SU-DHL-6 (cell line): Measurements from ENCODE around the gene PTPRN2.

ENCODE experiments used
- H2AFZ ChIP-seq: fragments of 200-600 bp; sonication (generic); 2 replicates; pipeline ENCODE4 v1.6.1; 2014; ENCODE audit warnings: low read depth, mild to moderate bottlenecking, moderate library complexity, mixed read lengths, antibody characterized with exemption, low read length; ENCODE audit not compliant: severe bottlenecking
- H3F3A ChIP-seq: fragments of 200-600 bp; shearing (Covaris generic); 2 replicates; pipeline ENCODE4 v1.6.0; 2016; ENCODE audit warnings: antibody characterized with exemption, mild to moderate bottlenecking; ENCODE audit not compliant: insufficient read depth
- H3K27ac ChIP-seq: fragments of 200-600 bp; sonication (generic); 2 replicates; pipeline ENCODE4 v1.5.1; 2016; ENCODE audit warnings: low read depth, mild to moderate bottlenecking, low read length, moderate library complexity, mixed read lengths
- H3K27me3 ChIP-seq: fragments of 200-600 bp; sonication (generic), shearing (Covaris generic); 2 replicates; pipeline ENCODE4 v1.6.0; 2014; ENCODE audit warnings: mild to moderate bottlenecking, low read length
- H3K36me3 ChIP-seq: fragments of 200-600 bp; sonication (generic); 2 replicates; pipeline ENCODE4 v1.6.1; 2014; ENCODE audit warnings: mild to moderate bottlenecking, low read length, mixed read lengths
- H3K4me2 ChIP-seq: fragments of 300-600, 200-600 bp; shearing (Covaris generic), sonication (generic); 2 replicates; pipeline ENCODE4 v1.6.0; 2014; ENCODE audit warnings: low read length, low read depth, mild to moderate bottlenecking; ENCODE audit not compliant: poor library complexity, severe bottlenecking
- H3K4me3 ChIP-seq: fragments of 200-600 bp; sonication (generic); 2 replicates; pipeline ENCODE4 v1.5.1; 2014; ENCODE audit warnings: antibody characterized with exemption, low read length, mild to moderate bottlenecking, mixed read lengths; ENCODE audit not compliant: insufficient read depth, poor library complexity, severe bottlenecking
- H3K79me2 ChIP-seq: fragments of 200-600 bp; sonication (generic); 2 replicates; pipeline ENCODE4 v1.6.1; 2014; ENCODE audit warnings: mild to moderate bottlenecking, low read length, moderate library complexity; ENCODE audit not compliant: insufficient read depth
- H3K9ac ChIP-seq: fragments of 200-600 bp; sonication (generic); 2 replicates; pipeline ENCODE4 v1.7.0; 2014; ENCODE audit warnings: mild to moderate bottlenecking, low read length
- H3K9me2 ChIP-seq: fragments of 200-600 bp; sonication (generic); replicated peaks from 2 replicates; pipeline ENCODE4 v1.6.1; 2014; ENCODE audit warnings: low read length; ENCODE audit not compliant: insufficient read depth
- H3K9me3 ChIP-seq: fragments of 200-600 bp; sonication (generic); 2 replicates; pipeline ENCODE4 v1.6.1; 2014; ENCODE audit warnings: low read length, mixed read lengths; ENCODE audit not compliant: insufficient read depth
- H4K20me1 ChIP-seq: fragments of 200-600 bp; sonication (generic); 2 replicates; pipeline ENCODE4 v1.6.1; 2014; ENCODE audit warnings: low read depth, mild to moderate bottlenecking, antibody characterized with exemption, low read length, moderate library complexity, mixed read lengths
- EZH2phosphoT487 ChIP-seq: fragments of 200-600 bp; sonication (generic), shearing (Covaris generic); conservative IDR thresholded peaks from 2 replicates; pipeline ENCODE4 v1.6.1; 2018; ENCODE audit warnings: mild to moderate bottlenecking, antibody characterized with exemption, low read length, moderate library complexity, mixed read lengths
- TF ChIP-seq, protein P1 (sequence below): fragments of 200-600 bp; sonication (generic); IDR thresholded peaks from one replicate; pipeline ENCODE4 v1.5.1; 2017; ENCODE audit warnings: antibody characterized with exemption, mild to moderate bottlenecking, low read length, moderate library complexity; ENCODE audit not compliant: insufficient read depth, poor library complexity, severe bottlenecking

The PTPRN2 gene

DNA sequence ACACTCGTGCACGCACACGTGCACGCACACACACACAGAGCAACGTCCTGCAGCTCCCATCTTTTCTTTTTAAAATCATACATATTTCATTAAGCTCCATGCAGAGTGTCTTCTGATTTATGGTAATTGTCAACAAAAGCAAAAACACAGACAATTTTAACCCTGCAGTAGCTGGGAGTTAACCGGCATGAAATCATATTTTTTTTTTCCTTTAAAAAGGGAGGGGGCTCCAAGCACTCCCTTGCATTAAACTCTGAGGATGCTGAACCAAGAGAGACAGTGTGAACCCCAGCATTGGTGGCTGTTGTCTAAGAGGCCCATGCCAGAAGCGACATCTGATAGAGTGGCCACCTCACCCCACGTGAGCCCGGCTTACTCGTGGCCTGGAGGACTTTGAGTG, 708.2 kb downstream of the PTPRN2 start:
- Histone ChIP-seq H2AFZ (no peak overlapping the region), H3K9me2 (no peaks in the 10 kb centered on the region), H3K4me3 (no peak overlapping the region), H4K20me1 (no peaks in the 10 kb centered on the region), H3K79me2 (no peaks in the 10 kb centered on the region), H3K27me3 (no peaks in the 10 kb centered on the region), H3K9ac (no peak overlapping the region), H3K36me3 (no peaks in the 10 kb centered on the region), H3K4me2 (no peak overlapping the region), H3K9me3 (peaks cover 33% of the 10 kb centered on the region; the same call in 1 of the 2 replicates), H3F3A (no peaks in the 10 kb centered on the region), H3K27ac (no peak overlapping the region)
- no peak for TF ChIP-seq EZH2phosphoT487
- TF ChIP-seq, protein P1, sequence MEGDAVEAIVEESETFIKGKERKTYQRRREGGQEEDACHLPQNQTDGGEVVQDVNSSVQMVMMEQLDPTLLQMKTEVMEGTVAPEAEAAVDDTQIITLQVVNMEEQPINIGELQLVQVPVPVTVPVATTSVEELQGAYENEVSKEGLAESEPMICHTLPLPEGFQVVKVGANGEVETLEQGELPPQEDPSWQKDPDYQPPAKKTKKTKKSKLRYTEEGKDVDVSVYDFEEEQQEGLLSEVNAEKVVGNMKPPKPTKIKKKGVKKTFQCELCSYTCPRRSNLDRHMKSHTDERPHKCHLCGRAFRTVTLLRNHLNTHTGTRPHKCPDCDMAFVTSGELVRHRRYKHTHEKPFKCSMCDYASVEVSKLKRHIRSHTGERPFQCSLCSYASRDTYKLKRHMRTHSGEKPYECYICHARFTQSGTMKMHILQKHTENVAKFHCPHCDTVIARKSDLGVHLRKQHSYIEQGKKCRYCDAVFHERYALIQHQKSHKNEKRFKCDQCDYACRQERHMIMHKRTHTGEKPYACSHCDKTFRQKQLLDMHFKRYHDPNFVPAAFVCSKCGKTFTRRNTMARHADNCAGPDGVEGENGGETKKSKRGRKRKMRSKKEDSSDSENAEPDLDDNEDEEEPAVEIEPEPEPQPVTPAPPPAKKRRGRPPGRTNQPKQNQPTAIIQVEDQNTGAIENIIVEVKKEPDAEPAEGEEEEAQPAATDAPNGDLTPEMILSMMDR: no peak

DNA sequence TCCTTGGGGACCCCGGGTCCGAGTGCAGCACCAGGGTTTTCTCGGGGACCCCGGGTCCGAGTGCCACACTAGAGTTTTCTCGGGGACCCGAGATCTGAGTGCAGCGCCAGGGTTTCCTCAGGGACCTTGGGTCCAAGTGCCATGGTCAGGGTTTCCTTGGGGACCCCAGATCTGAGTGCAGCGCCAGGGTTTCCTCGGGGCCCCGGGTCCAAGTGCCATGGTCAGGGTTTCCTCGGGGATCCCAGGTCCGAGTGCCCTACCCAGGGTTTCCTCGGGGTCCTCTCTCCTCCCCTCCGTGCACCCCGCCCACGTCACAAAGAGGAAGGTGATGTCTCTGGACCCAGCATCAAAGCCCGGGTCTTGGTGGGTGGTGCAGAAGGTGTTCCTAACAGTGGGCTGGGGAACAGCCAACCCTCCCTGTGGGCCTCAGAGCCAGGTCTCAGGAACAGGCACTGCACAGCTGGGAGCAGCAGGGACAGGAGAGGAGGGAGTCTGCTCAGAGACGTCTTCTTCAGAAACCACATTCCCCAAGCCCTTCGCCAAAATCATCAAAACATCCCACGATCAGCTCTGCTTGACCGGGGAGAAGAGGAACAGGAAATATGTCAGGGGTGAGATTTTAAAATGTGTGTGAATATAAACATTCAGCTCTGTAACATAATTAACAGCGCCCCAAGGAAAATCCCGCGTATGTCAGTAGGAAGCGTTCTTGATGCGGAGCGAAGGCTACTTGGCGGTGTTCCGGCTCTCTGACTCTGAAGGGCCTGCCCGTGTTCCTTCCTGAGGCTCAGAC, 710.1 kb downstream of the PTPRN2 start:
- H3K9me2 ChIP-seq: no peaks in the 10 kb centered on the region
- no peak overlapping the region for H3K4me3 ChIP-seq
- no peak overlapping the region for H2AFZ ChIP-seq
- H3F3A ChIP-seq: no peaks in the 10 kb centered on the region
- TF ChIP-seq EZH2phosphoT487: no peak
- TF ChIP-seq, protein P1: no peak
- H3K79me2 ChIP-seq: no peaks in the 10 kb centered on the region
- no peak overlapping the region for H3K9ac ChIP-seq
- peaks cover 18% of the 10 kb centered on the region; the same call in 1 of the 2 replicates for H3K9me3 ChIP-seq
- no peaks in the 10 kb centered on the region for H3K27me3 ChIP-seq
- no peak overlapping the region for H3K4me2 ChIP-seq
- no peaks in the 10 kb centered on the region for H3K36me3 ChIP-seq
- H3K27ac ChIP-seq: no peak overlapping the region
- H4K20me1 ChIP-seq: no peaks in the 10 kb centered on the region

DNA sequence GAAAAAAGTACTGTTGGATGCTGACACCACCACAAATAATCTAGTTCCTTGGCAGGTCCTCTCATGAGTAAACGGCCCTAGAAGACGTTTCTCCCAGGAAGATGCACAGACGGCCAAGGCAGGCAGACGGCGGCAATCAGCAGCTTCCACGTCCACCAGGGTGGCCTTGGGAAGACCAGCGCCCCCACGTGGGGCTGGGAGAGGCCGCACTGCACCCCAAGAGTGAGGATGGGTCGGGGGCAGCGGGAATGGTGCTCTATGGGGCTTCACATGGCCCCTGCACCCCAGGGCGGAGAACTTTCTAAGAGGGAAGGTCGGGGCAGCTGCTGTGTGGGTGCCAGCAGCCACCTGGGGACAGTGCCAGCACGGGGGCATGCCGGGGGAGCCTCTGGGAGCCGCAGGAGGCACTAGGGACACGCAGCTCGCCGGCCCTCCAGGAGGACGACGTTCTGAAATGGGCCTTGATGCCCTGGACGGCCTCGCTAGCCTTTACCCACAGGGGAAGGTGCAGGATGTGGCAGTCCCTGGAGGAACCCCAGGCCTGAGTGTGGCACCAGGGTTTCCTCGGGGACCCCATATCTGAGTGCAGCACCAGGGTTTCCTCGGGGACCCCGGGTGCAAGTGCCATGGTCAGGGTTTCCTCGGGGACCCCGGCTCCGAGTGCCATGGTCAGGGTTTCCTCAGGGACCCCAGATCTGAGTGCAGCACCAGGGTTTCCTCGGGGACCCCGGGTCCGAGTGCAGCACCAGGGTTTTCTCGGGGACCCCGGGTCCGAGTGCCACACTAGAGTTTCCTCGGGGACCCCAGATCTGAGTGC, 710.9 kb downstream of the PTPRN2 start:
- Histone ChIP-seq H3K9me2 (no peaks in the 10 kb centered on the region), H4K20me1 (no peaks in the 10 kb centered on the region), H3K9ac (no peak overlapping the region), H3K4me3 (no peak overlapping the region), H3K27ac (no peak overlapping the region), H3K4me2 (no peak overlapping the region), H3K9me3 (peaks cover 10% of the 10 kb centered on the region; the same call in 1 of the 2 replicates), H3F3A (no peaks in the 10 kb centered on the region), H3K36me3 (no peaks in the 10 kb centered on the region), H3K79me2 (no peaks in the 10 kb centered on the region), H3K27me3 (no peaks in the 10 kb centered on the region), H2AFZ (no peak overlapping the region)
- no peak for TF ChIP-seq EZH2phosphoT487
- TF ChIP-seq, protein P1: no peak
